Measurements from ENCODE around the gene HAUS7.
A peak's percentile ranks its signal among the peaks of the same experiment; 100 is the strongest.

Gene HAUS7

DNA sequence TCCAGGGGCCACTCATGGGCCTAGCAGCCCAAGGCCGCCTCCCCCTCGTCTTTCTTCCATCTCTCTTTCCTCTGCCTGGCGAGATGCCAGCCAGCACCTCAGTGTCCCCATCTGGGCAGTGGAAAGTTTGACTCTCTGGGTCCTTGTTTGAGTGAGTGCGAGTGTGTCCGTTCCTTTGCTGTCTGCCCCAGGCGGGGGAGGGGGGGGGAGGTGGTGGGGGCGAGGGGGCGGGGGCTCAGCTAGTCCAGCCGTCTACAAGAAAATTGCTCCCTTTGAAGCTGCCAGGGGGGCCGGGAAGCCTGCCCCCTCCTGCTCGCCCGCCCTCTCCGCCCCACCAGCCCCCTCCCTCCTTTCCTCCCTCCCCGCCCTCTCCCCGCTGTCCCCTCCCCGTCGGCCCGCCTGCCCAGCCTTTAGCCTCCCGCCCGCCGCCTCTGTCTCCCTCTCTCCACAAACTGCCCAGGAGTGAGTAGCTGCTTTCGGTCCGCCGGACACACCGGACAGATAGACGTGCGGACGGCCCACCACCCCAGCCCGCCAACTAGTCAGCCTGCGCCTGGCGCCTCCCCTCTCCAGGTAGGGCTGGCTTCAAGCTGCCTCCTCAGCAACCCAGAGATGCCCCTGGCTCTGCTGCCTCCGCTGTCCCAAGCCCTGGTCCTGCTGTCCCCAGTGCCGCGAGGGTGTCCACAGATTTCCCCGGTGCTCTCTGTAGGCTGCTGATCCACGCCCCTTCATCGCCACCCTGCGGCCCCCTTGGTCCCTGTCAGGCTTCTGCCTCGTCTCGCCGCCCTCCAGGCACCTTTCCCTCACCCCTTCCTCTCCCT is 24.4 kb upstream of the HAUS7 start, which contains the start of gene BGN:
TSS of gene BGN (plus strand) at position 440 of the 821 bp plus-strand sequence. CDS start 9,652 bp downstream, outside the sequence.
- no peaks in the 10 kb centered on the region for H3K9me3 Mint-ChIP-seq
- H3K4me3 Mint-ChIP-seq = no peak within 1 kb of the TSS
- peaks cover 11 to 28% of the 10 kb centered on the region in 2 donors for H3K27me3 Mint-ChIP-seq
- ATAC-seq (replicated peaks) (peak in 1 of 2 donors; percentile 25), DNase-seq (no peak)
- no peak within 1 kb of the TSS for H3K27ac Mint-ChIP-seq
- peaks cover 0 to 6% of the 10 kb centered on the region in 2 donors for H3K4me1 Mint-ChIP-seq
- no peaks in the 10 kb centered on the region for H3K36me3 Mint-ChIP-seq

- Mint-ChIP-seq H3K4me3 (no peak overlapping the region), H3K4me1 (peaks cover 0 to 6% of the 10 kb centered on the region in 2 donors), H3K27ac (no peak overlapping the region), H3K36me3 (no peaks in the 10 kb centered on the region), H3K9me3 (no peaks in the 10 kb centered on the region), H3K27me3 (peaks cover 11 to 28% of the 10 kb centered on the region in 2 donors)
- ATAC-seq (replicated peaks) (no peak), DNase-seq (no peak)
Observed at GRCh38 chrX:153494061-153494460, 23.7 kb upstream of the HAUS7 start.

DNA sequence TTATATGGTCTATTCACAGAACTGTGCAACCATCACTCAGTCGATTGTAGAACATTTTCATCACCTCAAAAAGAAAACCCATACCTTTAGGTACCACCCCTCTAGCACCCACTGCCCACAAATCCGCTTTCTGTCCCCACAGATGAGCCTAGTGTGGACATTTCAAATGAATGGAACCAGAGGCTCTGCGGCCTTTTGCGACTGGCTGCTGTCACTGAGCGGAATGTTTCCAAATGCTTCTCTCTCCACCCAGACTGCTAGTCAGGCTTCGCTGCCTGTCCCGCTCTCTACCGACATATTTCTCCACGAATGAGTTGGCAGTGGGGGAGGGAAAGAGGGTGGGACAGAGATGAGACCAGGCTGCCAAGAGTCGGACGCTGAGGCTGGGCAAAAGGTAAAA is 22.7 kb upstream of the HAUS7 start:
- no peak overlapping the region for H3K27ac Mint-ChIP-seq
- H3K9me3 Mint-ChIP-seq = no peaks in the 10 kb centered on the region
- H3K4me1 Mint-ChIP-seq = peaks cover 0 to 6% of the 10 kb centered on the region in 2 donors
- peaks cover 11 to 28% of the 10 kb centered on the region in 2 donors for H3K27me3 Mint-ChIP-seq
- H3K4me3 Mint-ChIP-seq = no peak overlapping the region
- H3K36me3 Mint-ChIP-seq = no peaks in the 10 kb centered on the region
- no peak for ATAC-seq (replicated peaks)
- DNase-seq = no peak

DNA sequence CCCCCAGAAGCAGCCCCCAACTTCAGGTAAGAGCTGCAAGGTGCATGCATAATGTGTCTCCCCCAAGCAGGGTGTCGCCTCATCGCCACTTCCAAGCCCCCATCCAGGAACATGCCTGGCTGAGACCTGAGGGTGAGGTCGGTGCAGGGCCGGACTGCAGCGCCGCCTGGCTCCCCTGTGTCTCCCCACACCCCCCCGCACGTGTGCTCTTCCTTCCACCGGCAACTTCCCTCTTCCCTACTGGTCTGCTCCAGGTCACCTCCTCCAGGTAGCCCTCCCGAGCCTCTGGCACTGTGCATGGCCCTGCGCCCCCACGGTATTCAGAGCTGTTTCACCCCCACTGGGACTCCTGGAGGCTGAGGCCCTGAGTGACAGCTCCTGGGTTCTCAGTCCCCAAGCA is 22.2 kb upstream of the HAUS7 start:
- Mint-ChIP-seq H3K4me3 (no peak overlapping the region), H3K4me1 (peaks cover 0 to 6% of the 10 kb centered on the region in 2 donors), H3K36me3 (no peaks in the 10 kb centered on the region), H3K9me3 (no peaks in the 10 kb centered on the region), H3K27me3 (peaks cover 7 to 23% of the 10 kb centered on the region in 2 donors), H3K27ac (no peak overlapping the region)
- ATAC-seq (replicated peaks) = no peak
- DNase-seq = no peak

GRCh38 chrX:153491918-153492317 is 21.5 kb upstream of the HAUS7 start:
- Mint-ChIP-seq H3K9me3 (no peaks in the 10 kb centered on the region), H3K4me3 (no peak overlapping the region), H3K4me1 (peaks cover 0 to 6% of the 10 kb centered on the region in 2 donors), H3K27me3 (peaks cover 7 to 23% of the 10 kb centered on the region in 2 donors), H3K27ac (no peak overlapping the region), H3K36me3 (no peaks in the 10 kb centered on the region)
- no peak for ATAC-seq (replicated peaks)
- no peak for DNase-seq

DNA sequence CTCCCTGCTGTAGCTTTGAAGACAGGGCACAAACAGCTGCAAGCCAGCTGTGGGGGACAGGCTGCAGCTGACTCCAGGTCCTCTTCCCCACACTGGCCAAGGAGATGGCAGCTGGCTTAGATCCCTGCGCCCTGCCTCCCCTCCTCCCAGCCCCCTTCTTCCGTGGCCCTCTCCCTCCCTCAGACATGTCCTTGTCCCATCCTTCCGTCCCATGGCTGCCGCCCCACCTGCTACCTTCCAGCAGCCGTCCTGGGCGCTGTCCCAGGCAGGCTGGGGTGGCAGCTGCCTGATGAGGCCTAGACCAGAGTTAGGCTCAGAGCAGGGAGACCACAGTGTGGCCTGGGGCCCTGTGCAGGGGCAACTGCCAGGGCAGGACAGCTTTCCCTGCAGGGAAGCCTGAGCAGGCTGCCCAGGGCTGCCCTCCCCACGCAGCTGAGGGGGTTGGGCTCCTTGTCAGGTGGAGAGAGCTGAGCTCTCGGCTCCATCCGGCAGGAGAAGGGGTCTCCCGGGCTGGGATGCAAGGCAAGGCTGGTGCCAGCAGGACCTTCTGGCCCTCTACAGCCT is 21.1 kb upstream of the HAUS7 start:
- Mint-ChIP-seq H3K36me3 (no peaks in the 10 kb centered on the region), H3K27ac (no peak overlapping the region), H3K4me1 (peaks cover 0 to 6% of the 10 kb centered on the region in 2 donors), H3K9me3 (no peaks in the 10 kb centered on the region), H3K27me3 (peaks cover 7 to 23% of the 10 kb centered on the region in 2 donors), H3K4me3 (no peak overlapping the region)
- no peak for ATAC-seq (replicated peaks)
- no peak for DNase-seq

GRCh38 chrX:153490217-153490930 is 20.0 kb upstream of the HAUS7 start:
- no peak for ATAC-seq (replicated peaks)
- no peak for DNase-seq
- no peak overlapping the region for H3K4me3 Mint-ChIP-seq
- H3K36me3 Mint-ChIP-seq = no peaks in the 10 kb centered on the region
- H3K27me3 Mint-ChIP-seq = peaks cover 6 to 16% of the 10 kb centered on the region in 2 donors
- peaks cover 0 to 6% of the 10 kb centered on the region in 2 donors for H3K4me1 Mint-ChIP-seq
- H3K9me3 Mint-ChIP-seq = no peaks in the 10 kb centered on the region
- H3K27ac Mint-ChIP-seq = no peak overlapping the region

GRCh38 chrX:153488231-153488914 is 18.0 kb upstream of the HAUS7 start:
- no peaks in the 10 kb centered on the region for H3K4me1 Mint-ChIP-seq

DNA sequence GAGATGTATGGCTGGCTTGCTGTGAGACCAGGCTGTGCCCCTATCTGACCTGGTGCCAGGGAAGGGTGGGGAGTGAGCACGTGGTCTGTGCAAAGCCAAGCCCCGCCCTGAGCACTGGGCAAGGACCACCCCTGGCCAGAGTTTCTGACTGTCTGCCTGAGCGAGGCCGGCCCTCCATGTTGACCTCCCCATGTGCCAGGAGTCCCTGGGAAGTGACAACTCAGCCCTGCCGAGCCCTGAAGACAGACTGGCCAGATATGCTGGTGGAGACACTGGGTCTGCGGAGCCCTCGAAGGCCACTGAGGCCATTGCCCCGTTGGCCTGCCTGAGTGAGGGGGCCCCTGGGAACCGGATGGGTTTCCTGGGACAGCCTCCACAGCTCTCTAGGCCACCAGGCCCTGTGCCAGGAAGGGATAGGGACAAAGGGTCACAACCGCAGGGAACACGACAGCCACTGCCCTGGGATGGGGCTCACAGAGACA is 17.3 kb upstream of the HAUS7 start:
- DNase-seq (no peak), ATAC-seq (replicated peaks) (no peak)
- Mint-ChIP-seq H3K27me3 (no peaks in the 10 kb centered on the region), H3K36me3 (no peaks in the 10 kb centered on the region), H3K4me1 (no peaks in the 10 kb centered on the region), H3K27ac (no peak overlapping the region), H3K9me3 (no peaks in the 10 kb centered on the region), H3K4me3 (no peak overlapping the region)

More at GRCh38 chrX:153488231-153488914, 18.0 kb upstream of the HAUS7 start:
- H3K4me3 Mint-ChIP-seq = no peak overlapping the region
- ATAC-seq (replicated peaks) (no peak), DNase-seq (no peak)
- H3K27ac Mint-ChIP-seq = no peak overlapping the region
- peaks cover 0 to under 1% of the 10 kb centered on the region in 2 donors for H3K27me3 Mint-ChIP-seq
- H3K9me3 Mint-ChIP-seq = no peaks in the 10 kb centered on the region
- H3K36me3 Mint-ChIP-seq = no peaks in the 10 kb centered on the region

- Mint-ChIP-seq H3K27me3 (no peaks in the 10 kb centered on the region), H3K27ac (no peak overlapping the region), H3K4me3 (no peak overlapping the region), H3K9me3 (no peaks in the 10 kb centered on the region), H3K4me1 (no peaks in the 10 kb centered on the region), H3K36me3 (no peaks in the 10 kb centered on the region)
- ATAC-seq (replicated peaks) (no peak), DNase-seq (no peak)
Observed at GRCh38 chrX:153486171-153486570, 15.8 kb upstream of the HAUS7 start.

GRCh38 chrX:153485396-153486080 is 15.2 kb upstream of the HAUS7 start:
- H3K4me3 Mint-ChIP-seq = no peak overlapping the region
- ATAC-seq (replicated peaks) = no peak
- no peaks in the 10 kb centered on the region for H3K36me3 Mint-ChIP-seq
- no peaks in the 10 kb centered on the region for H3K9me3 Mint-ChIP-seq
- H3K4me1 Mint-ChIP-seq = no peaks in the 10 kb centered on the region
- no peaks in the 10 kb centered on the region for H3K27me3 Mint-ChIP-seq
- DNase-seq = no peak
- H3K27ac Mint-ChIP-seq = no peak overlapping the region

DNA sequence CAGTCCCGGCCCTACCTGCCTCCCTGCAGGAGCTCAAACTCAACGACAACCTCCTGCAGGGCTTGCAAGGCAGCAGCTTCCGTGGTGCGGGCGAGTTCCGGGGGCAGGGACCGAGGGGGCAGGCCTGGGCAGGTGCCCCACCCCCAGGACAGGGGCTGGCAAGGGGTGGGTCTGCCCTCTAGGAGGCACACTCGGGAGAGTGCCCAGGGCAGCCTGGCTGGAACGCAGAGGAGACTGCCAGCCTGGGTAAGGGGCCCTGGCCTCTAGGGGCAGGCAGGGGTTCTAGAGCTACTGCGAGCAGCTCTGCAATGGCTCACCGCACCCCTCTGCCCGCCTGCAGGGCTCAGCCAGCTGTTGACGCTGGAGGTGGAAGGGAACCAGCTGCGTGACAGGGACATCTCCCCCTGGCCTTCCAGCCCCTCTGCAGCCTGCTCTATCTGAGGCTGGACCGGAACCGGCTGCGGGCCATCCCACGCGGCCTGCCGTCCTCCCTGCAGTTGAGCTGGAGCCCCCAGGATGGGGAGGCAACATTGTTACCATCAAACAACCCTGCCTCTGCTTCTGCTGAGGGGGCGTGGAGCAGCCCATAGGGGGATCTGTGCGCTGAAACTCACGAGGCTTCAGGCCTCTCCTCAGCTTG is 12.1 kb upstream of the HAUS7 start:
- Mint-ChIP-seq H3K27ac (no peak overlapping the region), H3K27me3 (peaks cover 0 to 10% of the 10 kb centered on the region in 2 donors), H3K4me3 (no peak overlapping the region), H3K36me3 (no peaks in the 10 kb centered on the region), H3K4me1 (no peaks in the 10 kb centered on the region), H3K9me3 (no peaks in the 10 kb centered on the region)
- DNase-seq (no peak), ATAC-seq (replicated peaks) (no peak)

- Mint-ChIP-seq H3K9me3 (no peaks in the 10 kb centered on the region), H3K4me1 (no peaks in the 10 kb centered on the region), H3K27ac (no peak overlapping the region), H3K27me3 (peaks cover 2 to 10% of the 10 kb centered on the region in 2 donors), H3K36me3 (no peaks in the 10 kb centered on the region), H3K4me3 (no peak overlapping the region)
- DNase-seq (no peak), ATAC-seq (replicated peaks) (no peak)
Observed at GRCh38 chrX:153481043-153481442, 10.7 kb upstream of the HAUS7 start.

Data from stimulated activated naive B cell treated with anti-CD40 and anti-IgM and Interleukin-4, amounts not matched to agents 10 μg/mL and 1 μg/mL and 100 μg/mL, for 72 hours (primary cell).